ENCODE results near the gene PPIF.

GRCh38 chr10:79390551-79391229 is 43.4 kb downstream of the PPIF start:
- no peak for TF ChIP-seq POLR2A (IDR thresholded peaks at IDR 0.05; ENCODE audit: low read length)
- TF ChIP-seq GATA1 (IDR thresholded peaks at IDR 0.05; ENCODE audit: low read depth, low read length), result no peak

Data from erythroblast (primary cell).